T-helper 2 cell treated with Interferon-gamma antibody and Interleukin-4, amounts not matched to agents 5 μg/mL and 100 μg/mL, for 36 hours (primary cell): ENCODE measurements around the gene DCP1A.
"Not testable (repeated sequence)": the region's sequence is repeated elsewhere in the genome, so short reads cannot be mapped to it uniquely, and the experiment has no call there.

ENCODE experiments used
- DNase-seq: peaks from one replicate; pipeline ENCODE4 v3.0.0; 2021; ENCODE audit warnings: low spot score
- H3K27ac Mint-ChIP-seq: one replicate; pipeline ENCODE4 v1.8.0; 2021; ENCODE audit warnings: mild to moderate bottlenecking, mixed read lengths
- H3K27me3 Mint-ChIP-seq: one replicate; pipeline ENCODE4 v1.8.0; 2021; ENCODE audit warnings: low read depth, mixed read lengths
- H3K36me3 Mint-ChIP-seq: one replicate; pipeline ENCODE4 v1.8.0; 2021; ENCODE audit warnings: low read depth, mixed read lengths
- H3K4me1 Mint-ChIP-seq: one replicate; pipeline ENCODE4 v1.8.0; 2021; ENCODE audit warnings: low read depth, mixed read lengths
- H3K4me3 Mint-ChIP-seq: one replicate; pipeline ENCODE4 v1.8.0; 2022; ENCODE audit warnings: mild to moderate bottlenecking, moderate library complexity, mixed read lengths
- H3K9me3 Mint-ChIP-seq: one replicate; pipeline ENCODE4 v1.8.0; 2021; ENCODE audit warnings: mixed read lengths

DCP1A gene

DNA sequence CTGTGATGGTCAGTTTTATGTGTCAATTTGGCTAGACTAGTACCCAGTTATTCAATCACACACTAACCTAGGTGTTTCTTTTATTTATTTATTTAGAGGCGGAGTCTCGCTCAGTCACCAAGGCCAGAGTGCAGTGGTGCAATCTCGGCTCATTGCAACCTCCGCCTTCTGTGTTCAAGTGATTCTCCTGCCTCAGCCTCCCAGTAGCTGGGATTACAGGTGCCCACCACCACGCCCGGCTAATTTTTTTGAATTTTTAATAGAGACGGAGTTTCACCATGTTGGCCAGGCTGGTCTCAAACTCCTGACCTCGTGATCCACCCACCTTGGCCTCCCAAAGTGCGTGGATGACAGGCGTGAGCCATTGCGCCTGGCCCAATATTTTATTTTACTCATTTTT is 78.2 kb downstream of the DCP1A start:
- H3K27me3 Mint-ChIP-seq, H3K9me3 Mint-ChIP-seq, H3K27ac Mint-ChIP-seq, H3K4me3 Mint-ChIP-seq, H3K36me3 Mint-ChIP-seq, DNase-seq: not testable (repeated sequence)
- H3K4me1 Mint-ChIP-seq = peaks cover 18% of the 10 kb centered on the region

- H3K27ac Mint-ChIP-seq = no peak overlapping the region
- H3K36me3 Mint-ChIP-seq = no peaks in the 10 kb centered on the region
- peaks cover 15% of the 10 kb centered on the region for H3K4me1 Mint-ChIP-seq
- no peak for DNase-seq
- no peaks in the 10 kb centered on the region for H3K9me3 Mint-ChIP-seq
- H3K4me3 Mint-ChIP-seq = no peak overlapping the region
- no peaks in the 10 kb centered on the region for H3K27me3 Mint-ChIP-seq
These were observed 79.6 kb downstream of the DCP1A start for GRCh38 chr3:53267766-53268165.

DNA sequence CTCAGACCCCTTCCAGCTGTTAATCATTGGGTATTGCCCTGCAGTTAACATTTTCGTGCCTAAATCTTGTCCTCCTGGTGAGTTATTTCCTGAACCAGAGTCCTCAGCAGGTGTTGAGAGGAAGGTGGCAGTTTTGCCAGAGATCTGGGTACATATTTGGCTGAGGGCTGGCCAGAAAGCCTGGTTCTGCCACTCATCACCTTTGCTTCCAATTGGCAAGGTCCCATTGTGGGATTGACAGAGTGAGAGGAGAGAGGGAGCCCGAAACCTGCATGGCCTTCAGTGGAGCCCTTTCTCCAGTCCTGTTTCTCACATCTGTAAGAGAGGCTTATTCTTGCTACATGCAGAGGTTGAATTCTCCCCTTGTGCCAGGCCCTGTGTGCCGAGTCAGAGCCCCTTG is 82.6 kb downstream of the DCP1A start:
- no peaks in the 10 kb centered on the region for H3K27me3 Mint-ChIP-seq
- DNase-seq = no peak
- H3K36me3 Mint-ChIP-seq = no peaks in the 10 kb centered on the region
- H3K4me3 Mint-ChIP-seq = no peak overlapping the region
- no peak overlapping the region for H3K27ac Mint-ChIP-seq
- peaks cover 2% of the 10 kb centered on the region for H3K4me1 Mint-ChIP-seq
- no peaks in the 10 kb centered on the region for H3K9me3 Mint-ChIP-seq

DNA sequence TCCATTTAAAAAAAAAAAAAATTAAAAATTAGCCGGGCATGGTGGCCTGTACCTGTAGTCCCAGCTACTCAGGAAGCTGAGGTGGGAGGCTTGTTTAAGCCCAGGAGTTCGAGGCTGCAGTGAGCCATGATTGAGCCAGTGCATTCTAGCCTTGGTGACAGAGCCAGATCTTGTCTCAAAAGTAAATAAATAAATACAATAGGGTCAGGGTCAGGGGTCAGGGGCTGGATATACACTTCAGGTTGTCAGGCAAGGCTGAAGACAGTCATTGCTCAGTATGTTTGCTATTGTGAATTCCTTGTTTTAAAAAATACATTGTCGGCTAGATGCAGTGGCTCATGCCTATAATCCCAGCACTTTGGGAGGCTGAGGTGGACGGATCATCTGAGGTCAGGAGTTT is 83.4 kb downstream of the DCP1A start:
- Mint-ChIP-seq H3K4me3 (no peak overlapping the region), H3K9me3 (no peaks in the 10 kb centered on the region), H3K27ac (no peak overlapping the region), H3K27me3 (peaks cover under 1% of the 10 kb centered on the region), H3K4me1 (no peaks in the 10 kb centered on the region), H3K36me3 (no peaks in the 10 kb centered on the region)
- DNase-seq = no peak

DNA sequence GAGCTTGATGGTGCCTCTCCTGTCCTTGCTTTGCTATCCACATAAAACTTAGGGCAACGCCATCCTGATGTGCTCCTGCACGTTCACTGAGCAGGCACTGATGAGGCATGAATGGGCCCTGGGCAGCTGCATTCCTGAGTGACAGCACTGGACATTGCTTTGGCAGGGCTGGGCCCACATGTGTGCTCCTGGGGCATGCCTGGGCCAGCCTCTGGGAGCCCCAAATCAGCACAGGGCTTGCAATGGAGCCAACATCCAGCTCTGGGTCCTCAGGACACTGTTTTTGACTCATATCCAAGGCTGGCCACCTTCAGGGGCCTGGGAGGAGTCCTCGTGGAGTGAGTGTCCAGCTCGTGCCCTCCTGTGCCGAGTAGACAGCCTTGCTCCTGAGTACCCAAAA is 85.6 kb downstream of the DCP1A start:
- H3K27me3 Mint-ChIP-seq = peaks cover 3% of the 10 kb centered on the region
- no peak for DNase-seq
- H3K9me3 Mint-ChIP-seq = no peaks in the 10 kb centered on the region
- H3K4me3 Mint-ChIP-seq = no peak overlapping the region
- no peaks in the 10 kb centered on the region for H3K36me3 Mint-ChIP-seq
- no peak overlapping the region for H3K27ac Mint-ChIP-seq
- peaks cover 4% of the 10 kb centered on the region for H3K4me1 Mint-ChIP-seq

GRCh38 chr3:53260286-53260785 is 87.0 kb downstream of the DCP1A start:
- Mint-ChIP-seq H3K9me3 (no peaks in the 10 kb centered on the region), H3K27ac (no peak overlapping the region), H3K27me3 (peaks cover 3% of the 10 kb centered on the region), H3K36me3 (no peaks in the 10 kb centered on the region), H3K4me1 (peaks cover 4% of the 10 kb centered on the region), H3K4me3 (no peak overlapping the region)
- DNase-seq = no peak

GRCh38 chr3:53259427-53260259 is 87.7 kb downstream of the DCP1A start:
- no peaks in the 10 kb centered on the region for H3K9me3 Mint-ChIP-seq
- H3K27ac Mint-ChIP-seq = peak overlapping the region; percentile 1
- no peak for DNase-seq
- H3K4me1 Mint-ChIP-seq = peaks cover 6% of the 10 kb centered on the region
- peaks cover 2% of the 10 kb centered on the region for H3K36me3 Mint-ChIP-seq
- H3K4me3 Mint-ChIP-seq = no peak overlapping the region
- H3K27me3 Mint-ChIP-seq = peaks cover 3% of the 10 kb centered on the region

DNA sequence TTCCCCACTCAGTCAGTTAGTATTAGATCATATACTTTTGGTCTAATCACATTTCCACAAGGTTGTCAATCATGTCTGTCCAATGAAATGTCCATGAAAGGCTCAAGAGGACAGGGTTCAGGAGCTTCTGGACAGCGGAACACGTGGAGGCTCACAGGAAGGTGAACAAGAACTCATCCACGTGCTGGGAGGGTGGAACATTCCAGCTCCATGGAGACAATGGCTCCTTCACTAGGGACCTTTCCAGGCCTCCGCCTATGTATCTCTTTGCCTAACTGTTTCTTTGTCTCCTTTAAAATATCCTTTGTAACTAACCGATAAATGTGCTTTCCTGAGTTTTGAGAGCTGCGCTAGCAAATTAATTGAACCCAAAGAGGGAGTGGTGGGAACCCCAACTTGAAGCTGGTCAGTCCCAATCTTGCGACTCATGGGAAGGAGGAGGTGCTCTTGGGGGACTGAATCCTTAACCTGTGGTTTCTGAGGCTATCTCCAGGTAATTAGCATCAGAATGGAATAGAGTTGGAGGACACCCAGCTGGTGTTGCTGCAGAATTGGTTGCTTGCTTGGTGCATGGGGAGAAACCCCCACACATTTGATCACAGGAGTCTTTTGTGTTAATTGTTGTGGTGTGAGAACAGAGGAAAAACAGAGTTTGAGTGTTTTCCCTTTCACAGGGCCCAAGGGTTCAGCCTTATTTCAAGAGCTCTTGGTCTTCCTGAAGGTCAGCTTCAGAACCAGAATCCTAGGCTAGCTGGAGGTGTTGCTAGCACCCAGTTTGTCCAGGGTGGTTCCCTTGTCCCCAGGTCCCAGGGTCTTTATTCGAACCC is 88.5 kb downstream of the DCP1A start:
- Mint-ChIP-seq H3K4me1 (peaks cover 13% of the 10 kb centered on the region), H3K27ac (no peak overlapping the region), H3K4me3 (no peak overlapping the region), H3K36me3 (peaks cover 2% of the 10 kb centered on the region), H3K27me3 (peaks cover 3% of the 10 kb centered on the region), H3K9me3 (no peaks in the 10 kb centered on the region)
- DNase-seq = no peak

DNA sequence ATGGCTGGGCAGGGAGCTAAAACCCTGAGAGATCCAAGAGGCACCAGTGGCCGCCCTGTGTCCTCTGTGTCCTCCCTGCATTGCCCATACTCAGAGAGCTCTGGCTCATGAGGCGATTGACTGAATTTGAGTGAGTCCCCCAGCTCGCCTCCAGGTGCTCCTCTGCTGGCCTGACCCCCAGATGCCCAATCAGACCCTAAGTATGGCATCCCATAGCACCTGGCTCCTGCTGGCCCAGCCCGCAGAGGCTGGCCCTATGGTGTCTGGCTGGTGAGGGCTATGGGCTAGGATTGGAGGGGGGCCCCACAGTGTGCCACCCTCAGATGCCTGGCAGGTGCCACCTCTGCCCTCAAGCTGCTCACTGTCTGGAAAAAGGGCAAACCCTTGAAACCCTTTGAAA is 89.9 kb downstream of the DCP1A start:
- Mint-ChIP-seq H3K27ac (no peak overlapping the region), H3K27me3 (peaks cover 3% of the 10 kb centered on the region), H3K4me1 (peaks cover 22% of the 10 kb centered on the region), H3K36me3 (peaks cover 6% of the 10 kb centered on the region), H3K4me3 (no peak overlapping the region), H3K9me3 (no peaks in the 10 kb centered on the region)
- DNase-seq = no peak

DNA sequence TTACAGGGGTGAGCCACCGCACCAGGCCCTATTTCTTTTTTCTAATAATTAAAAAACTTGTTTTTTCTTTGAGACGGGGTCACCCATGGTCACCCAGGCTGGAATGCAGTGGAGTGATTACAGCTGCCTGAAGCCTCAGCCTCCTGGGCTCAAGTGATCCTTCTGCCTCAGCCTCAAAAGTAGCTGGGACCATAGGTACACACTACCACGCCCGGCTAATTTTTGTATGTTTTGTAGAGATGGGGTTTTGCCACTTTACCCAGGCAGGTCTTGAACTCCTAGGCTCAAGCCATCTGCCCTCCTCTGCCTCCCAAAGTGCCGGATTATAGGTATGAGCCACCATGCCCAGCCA is 90.7 kb downstream of the DCP1A start:
- Mint-ChIP-seq H3K27me3 (peaks cover 3% of the 10 kb centered on the region), H3K4me1 (peaks cover 29% of the 10 kb centered on the region), H3K27ac (no peak overlapping the region), H3K4me3 (no peak overlapping the region), H3K9me3 (no peaks in the 10 kb centered on the region), H3K36me3 (peaks cover 10% of the 10 kb centered on the region)
- DNase-seq = no peak

- Mint-ChIP-seq H3K27me3 (peaks cover 3% of the 10 kb centered on the region), H3K4me1 (peaks cover 32% of the 10 kb centered on the region), H3K9me3 (no peaks in the 10 kb centered on the region), H3K27ac (peak within 1 kb of the TSS; percentile 82), H3K36me3 (peaks cover 10% of the 10 kb centered on the region), H3K4me3 (peak within 1 kb of the TSS; percentile 94)
- DNase-seq = peak; percentile 82
These were observed 91.3 kb downstream of the DCP1A start, which contains the start of gene TKT for GRCh38 chr3:53255775-53256703. Gene TKT, minus strand, starts transcription at chr3:53256022. Its CDS starts 80 bp downstream, at chr3:53255942.

DNA sequence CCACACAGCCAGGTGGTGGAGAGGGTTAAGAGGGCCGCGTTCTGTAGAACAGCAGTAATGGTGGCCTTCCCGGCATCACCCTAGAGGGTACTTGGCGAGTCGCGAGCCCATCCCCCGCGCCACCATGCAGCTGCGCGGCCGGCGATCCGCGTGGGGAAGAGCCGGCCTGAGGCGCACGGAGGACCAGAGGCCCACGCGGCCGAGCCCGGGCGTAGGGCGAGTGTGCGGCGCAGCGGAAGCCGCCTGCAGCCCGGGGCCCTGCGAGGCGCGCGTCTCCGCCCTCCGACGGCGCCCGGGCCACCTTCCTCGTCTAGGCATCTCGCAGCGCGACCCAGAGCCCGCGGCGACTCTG is 91.9 kb downstream of the DCP1A start:
- Mint-ChIP-seq H3K4me1 (peaks cover 33% of the 10 kb centered on the region), H3K36me3 (peaks cover 10% of the 10 kb centered on the region), H3K4me3 (peak overlapping the region; percentile 94), H3K27ac (peak overlapping the region; percentile 82), H3K27me3 (peaks cover 3% of the 10 kb centered on the region), H3K9me3 (no peaks in the 10 kb centered on the region)
- peak; percentile 42 for DNase-seq

- Mint-ChIP-seq H3K9me3 (no peaks in the 10 kb centered on the region), H3K4me1 (peaks cover 38% of the 10 kb centered on the region), H3K36me3 (peaks cover 10% of the 10 kb centered on the region), H3K27ac (peak overlapping the region; percentile 82), H3K27me3 (peaks cover 3% of the 10 kb centered on the region), H3K4me3 (peak overlapping the region; percentile 94)
- peak; percentile 62 for DNase-seq
These were observed 92.6 kb downstream of the DCP1A start for GRCh38 chr3:53254509-53255422.
